HFFc6 (cell line): ENCODE measurements around the gene USH2A. TPM values are rescaled to one million over a fixed set of nuclear protein-coding genes. Genes with fewer than 3 reads are reported as not detected.

Source experiments
- DNase-seq: peaks from one replicate; pipeline ENCODE4 v3.0.0-alpha.2; 2018
- H3K27ac Mint-ChIP-seq: 2 replicates; pipeline ENCODE4 v1.8.0; 2020; ENCODE audit warnings: mild to moderate bottlenecking, mixed read lengths
- H3K27me3 Mint-ChIP-seq: 2 replicates; pipeline ENCODE4 v1.8.0; 2021; ENCODE audit warnings: mild to moderate bottlenecking, moderate library complexity, mixed read lengths; ENCODE audit not compliant: insufficient read depth
- H3K36me3 Mint-ChIP-seq: 2 replicates; pipeline ENCODE4 v1.8.0; 2021; ENCODE audit warnings: low read depth, mixed read lengths
- H3K4me1 Mint-ChIP-seq: 2 replicates; pipeline ENCODE4 v1.8.0; 2020; ENCODE audit warnings: low read depth, mixed read lengths
- H3K4me3 Mint-ChIP-seq: 2 replicates; pipeline ENCODE4 v1.8.0; 2020; ENCODE audit warnings: mild to moderate bottlenecking, moderate library complexity, mixed read lengths
- H3K9me3 Mint-ChIP-seq: 2 replicates; pipeline ENCODE4 v1.8.0; 2020; ENCODE audit warnings: mild to moderate bottlenecking, mixed read lengths
- CTCF ChIP-seq: fragments of 200-600 bp; sonication (generic); IDR thresholded peaks from 2 replicates; pipeline ENCODE4 v1.5.0; 2021; ENCODE audit warnings: antibody characterized with exemption, mild to moderate bottlenecking
- total RNA-seq, 6 experiments: library from RNA; stranded (reverse); fragmentation: NEBNext Ultra II Directional; extraction: Animal tissue kit (Norgen Biotek cat#: 25700); gene quantifications; 2 replicates in 1 of 6; 3 replicates in 5 of 6; pipeline ENCODE4 v1.2.3, GENCODE V29; 2021

USH2A gene
- total RNA-seq, 6 experiments from 2014 or later = 0.02 to 0.07 (median 0.04) TPM

GRCh38 chr1:216222288-216222687 is 201.0 kb downstream of the USH2A start:
- DNase-seq = peak; percentile 51
- TF ChIP-seq CTCF = no peak
- Mint-ChIP-seq H3K27me3 (no peaks in the 10 kb centered on the region; the same call in 1 of the 2 replicates), H3K36me3 (peaks cover 14% of the 10 kb centered on the region), H3K9me3 (peaks cover 8% of the 10 kb centered on the region), H3K27ac (peak overlapping the region; percentile 57), H3K4me3 (peak overlapping the region; percentile 42; the same call in 1 of the 2 replicates), H3K4me1 (peaks cover 29% of the 10 kb centered on the region)

GRCh38 chr1:216221260-216221700 is 202.0 kb downstream of the USH2A start:
- H3K4me3 Mint-ChIP-seq = peak overlapping the region; percentile 90
- peak overlapping the region; percentile 87 for H3K27ac Mint-ChIP-seq
- H3K27me3 Mint-ChIP-seq = no peaks in the 10 kb centered on the region; the same call in 1 of the 2 replicates
- peaks cover 32% of the 10 kb centered on the region for H3K4me1 Mint-ChIP-seq
- peaks cover under 1% of the 10 kb centered on the region; the same call in 1 of the 2 replicates for H3K9me3 Mint-ChIP-seq
- H3K36me3 Mint-ChIP-seq = peaks cover 10% of the 10 kb centered on the region
- peak; percentile 84 for DNase-seq
- peak; percentile 86 for TF ChIP-seq CTCF

- DNase-seq = no peak
- no peak overlapping the region for H3K4me3 Mint-ChIP-seq
- no peak for TF ChIP-seq CTCF
- H3K27ac Mint-ChIP-seq = no peak overlapping the region
- H3K27me3 Mint-ChIP-seq = no peaks in the 10 kb centered on the region
- H3K36me3 Mint-ChIP-seq = no peaks in the 10 kb centered on the region
- no peaks in the 10 kb centered on the region for H3K9me3 Mint-ChIP-seq
- H3K4me1 Mint-ChIP-seq = peaks cover 49% of the 10 kb centered on the region
Observed at GRCh38 chr1:216216305-216216704, 206.9 kb downstream of the USH2A start.

GRCh38 chr1:216215169-216215568 is 208.1 kb downstream of the USH2A start:
- Mint-ChIP-seq H3K27me3 (no peaks in the 10 kb centered on the region), H3K36me3 (no peaks in the 10 kb centered on the region), H3K4me1 (peaks cover 46% of the 10 kb centered on the region), H3K27ac (no peak overlapping the region), H3K4me3 (no peak overlapping the region), H3K9me3 (no peaks in the 10 kb centered on the region)
- DNase-seq = no peak
- TF ChIP-seq CTCF = no peak

- Mint-ChIP-seq H3K27ac (no peak overlapping the region), H3K4me3 (no peak overlapping the region), H3K4me1 (peaks cover 54% of the 10 kb centered on the region), H3K27me3 (no peaks in the 10 kb centered on the region), H3K36me3 (no peaks in the 10 kb centered on the region), H3K9me3 (no peaks in the 10 kb centered on the region)
- no peak for TF ChIP-seq CTCF
- DNase-seq = no peak
Observed at GRCh38 chr1:216212826-216213225, 210.4 kb downstream of the USH2A start.

- no peak overlapping the region for H3K4me3 Mint-ChIP-seq
- peak; percentile 50 for DNase-seq
- TF ChIP-seq CTCF = no peak
- H3K36me3 Mint-ChIP-seq = no peaks in the 10 kb centered on the region
- no peaks in the 10 kb centered on the region for H3K9me3 Mint-ChIP-seq
- H3K27ac Mint-ChIP-seq = peak overlapping the region; percentile 44; the same call in 1 of the 2 replicates
- peaks cover 39% of the 10 kb centered on the region for H3K4me1 Mint-ChIP-seq
- H3K27me3 Mint-ChIP-seq = no peaks in the 10 kb centered on the region
Observed at GRCh38 chr1:216210081-216210480, 213.2 kb downstream of the USH2A start.
